HG03460 (cell line): ENCODE data around the gene SPEN.
"Not testable (repeated sequence)": the region's sequence is repeated elsewhere in the genome, so short reads cannot be mapped to it uniquely, and the experiment has no call there.

Experiments used
- ATAC-seq: cut with Tn5 transposase; IDR thresholded peaks from one replicate; pipeline ENCODE4 v1.9.1; 2021; ENCODE audit not compliant: unreplicated experiment

SPEN gene

DNA sequence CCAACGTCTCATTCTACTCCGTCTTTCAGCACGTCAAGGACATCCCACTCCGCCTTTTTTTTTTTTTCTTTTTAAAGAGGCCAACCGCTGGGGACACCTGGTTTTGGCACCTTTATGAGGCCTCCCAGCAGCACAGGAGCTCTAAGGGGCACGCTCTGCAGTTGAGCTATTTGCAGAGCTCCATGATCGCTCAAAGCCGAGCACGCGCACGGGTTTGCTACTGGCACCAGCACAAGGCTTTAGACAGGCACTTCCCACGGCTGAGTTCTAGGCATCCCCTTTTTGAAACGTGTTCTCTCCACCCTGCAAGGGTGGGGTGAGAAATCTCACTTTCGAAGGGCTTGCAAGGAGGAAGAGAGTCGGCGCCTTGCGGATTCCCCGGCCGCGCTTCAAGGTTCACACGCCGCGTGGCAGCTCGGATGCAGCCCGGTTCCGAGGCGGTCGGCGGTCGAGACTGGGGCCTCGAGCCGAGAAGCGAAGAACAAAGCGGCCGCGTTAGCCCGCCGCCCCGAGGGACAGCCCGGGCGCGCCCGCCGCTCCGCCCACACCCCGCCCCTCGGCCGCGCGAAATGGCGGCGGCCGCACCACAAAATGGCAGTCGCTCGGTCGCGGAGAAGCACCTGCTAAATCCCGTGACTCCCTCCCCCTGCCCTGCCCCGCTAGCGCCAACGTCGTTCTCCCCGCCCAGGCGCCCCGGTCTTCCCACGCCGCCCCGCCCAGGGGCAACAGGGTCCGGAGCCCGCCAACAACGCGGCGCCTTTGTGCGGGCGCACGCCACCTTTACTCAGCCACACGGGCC lies 12.9 kb upstream of the SPEN start:
- ATAC-seq = peak; percentile 37

- peak; percentile 3 for ATAC-seq
Observed at GRCh38 chr1:15835205-15835740, 12.2 kb upstream of the SPEN start.

DNA sequence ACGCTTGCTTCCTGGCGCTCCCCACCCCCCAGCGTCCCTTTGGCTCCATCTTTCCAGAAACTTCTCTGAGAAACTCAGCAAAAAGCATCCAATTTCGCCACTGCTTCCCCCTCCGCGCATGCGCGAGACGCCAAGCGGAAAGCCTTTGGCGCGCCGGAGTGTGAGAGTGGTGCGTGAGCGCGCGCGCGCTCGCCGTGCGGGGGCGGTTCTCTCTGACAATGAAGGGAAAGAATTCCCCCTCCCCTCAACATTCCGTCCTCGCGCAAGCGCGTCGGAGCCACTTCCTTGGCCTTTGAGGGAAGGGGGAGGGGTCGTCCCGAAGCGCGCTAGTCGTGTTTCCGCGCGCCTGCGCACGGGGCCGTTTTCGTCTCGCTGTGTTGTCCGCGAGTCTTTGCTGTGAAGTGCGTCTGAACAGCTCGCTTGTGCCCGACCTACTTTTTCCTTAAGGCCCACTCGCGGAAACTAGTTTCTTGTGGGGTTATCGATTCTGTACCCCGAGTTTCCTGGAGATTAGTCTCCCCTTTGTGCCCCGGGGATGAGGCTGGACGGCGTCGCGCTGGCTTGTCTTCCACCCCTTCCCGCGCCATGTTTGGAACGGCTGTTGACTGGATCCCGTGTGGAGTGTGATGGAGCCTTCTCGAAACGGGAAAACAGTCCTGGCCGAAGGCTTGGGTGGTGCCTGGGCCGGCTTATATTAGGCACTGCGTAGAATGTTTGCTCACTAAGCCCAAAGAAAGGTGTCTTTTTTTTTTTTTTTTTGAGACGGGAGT lies 11.6 kb upstream of the SPEN start:
- ATAC-seq = peak; percentile 38

- not testable (repeated sequence) for ATAC-seq
Observed at GRCh38 chr1:15836511-15836771, 11.1 kb upstream of the SPEN start.

GRCh38 chr1:15836772-15837669 lies 10.5 kb upstream of the SPEN start:
- no peak for ATAC-seq

GRCh38 chr1:15837931-15838330 lies 9.6 kb upstream of the SPEN start:
- no peak for ATAC-seq

DNA sequence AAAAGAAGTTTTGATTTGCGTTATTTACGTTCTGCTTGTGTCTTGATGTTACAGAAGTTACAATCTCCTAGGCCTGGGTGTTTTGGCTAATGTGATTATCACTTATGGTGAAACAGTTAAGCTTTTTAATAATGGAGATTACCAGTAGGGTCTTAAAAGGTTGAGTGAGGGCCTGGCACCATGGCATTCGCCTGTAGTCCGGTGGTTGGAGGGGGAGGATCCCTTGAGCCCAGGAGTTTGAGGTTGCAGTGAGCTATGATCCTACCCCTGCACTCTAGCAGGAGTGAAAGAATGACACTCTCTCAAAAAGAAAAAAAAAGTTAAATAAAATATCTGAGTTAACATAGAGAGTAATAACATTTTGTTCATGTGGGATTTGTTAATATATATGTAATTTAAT lies 8.8 kb upstream of the SPEN start:
- ATAC-seq = no peak

GRCh38 chr1:15843826-15844572 lies 3.5 kb upstream of the SPEN start:
- ATAC-seq = no peak

GRCh38 chr1:15846056-15846455 lies 1.5 kb upstream of the SPEN start:
- ATAC-seq = not testable (repeated sequence)

DNA sequence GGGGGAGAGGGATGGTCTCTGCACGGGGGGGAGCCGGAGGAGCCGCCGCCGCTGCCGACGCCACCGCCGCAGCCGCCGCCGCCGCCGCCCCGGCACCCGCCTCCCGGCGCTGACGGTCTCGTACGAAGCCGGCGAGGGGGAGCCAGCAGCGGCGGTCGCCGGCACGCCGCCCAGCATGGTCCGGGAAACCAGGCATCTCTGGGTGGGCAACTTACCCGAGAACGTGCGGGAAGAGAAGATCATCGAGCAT lies 311 bp downstream of the SPEN start:
- ATAC-seq = no peak

DNA sequence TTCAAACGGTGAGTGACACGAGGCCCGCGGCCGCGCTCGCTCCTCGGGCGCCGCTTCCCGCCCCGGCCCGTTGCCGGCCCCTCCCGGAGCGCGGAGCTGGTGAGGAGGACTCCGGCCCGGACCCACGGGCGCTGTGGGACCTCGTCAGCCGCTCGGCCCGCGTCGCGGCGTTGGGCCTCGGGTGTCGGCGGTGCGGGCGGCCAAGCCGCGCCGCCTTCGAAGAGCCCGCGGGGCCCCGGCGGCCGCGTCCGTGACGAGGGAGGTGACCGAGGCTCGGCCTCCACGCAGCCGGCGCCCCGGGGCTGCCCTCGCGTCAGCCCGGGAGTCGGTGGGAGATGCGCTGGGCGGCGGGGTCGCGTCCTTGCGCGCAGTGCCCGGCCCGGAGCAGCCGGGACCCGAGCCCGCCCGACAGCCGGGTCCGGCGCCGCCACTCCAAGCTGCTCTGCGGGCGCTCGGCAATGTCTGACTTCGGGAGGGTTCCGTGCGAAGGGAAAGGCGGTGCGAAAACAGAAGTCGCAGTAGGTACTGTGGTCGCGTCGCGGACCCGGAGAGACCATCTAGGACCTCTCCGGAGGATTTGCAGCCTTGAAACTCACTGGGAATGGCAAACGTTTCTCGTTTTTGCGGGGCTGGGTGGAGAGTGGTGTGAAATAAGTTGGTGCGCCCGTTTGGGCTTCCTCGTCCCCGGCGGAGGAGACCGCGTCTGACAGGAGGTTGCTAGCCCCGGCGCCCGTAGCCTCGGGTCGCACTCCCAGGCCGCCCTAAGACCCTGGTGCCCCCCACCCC lies 829 bp downstream of the SPEN start:
- peak; percentile 6 for ATAC-seq

DNA sequence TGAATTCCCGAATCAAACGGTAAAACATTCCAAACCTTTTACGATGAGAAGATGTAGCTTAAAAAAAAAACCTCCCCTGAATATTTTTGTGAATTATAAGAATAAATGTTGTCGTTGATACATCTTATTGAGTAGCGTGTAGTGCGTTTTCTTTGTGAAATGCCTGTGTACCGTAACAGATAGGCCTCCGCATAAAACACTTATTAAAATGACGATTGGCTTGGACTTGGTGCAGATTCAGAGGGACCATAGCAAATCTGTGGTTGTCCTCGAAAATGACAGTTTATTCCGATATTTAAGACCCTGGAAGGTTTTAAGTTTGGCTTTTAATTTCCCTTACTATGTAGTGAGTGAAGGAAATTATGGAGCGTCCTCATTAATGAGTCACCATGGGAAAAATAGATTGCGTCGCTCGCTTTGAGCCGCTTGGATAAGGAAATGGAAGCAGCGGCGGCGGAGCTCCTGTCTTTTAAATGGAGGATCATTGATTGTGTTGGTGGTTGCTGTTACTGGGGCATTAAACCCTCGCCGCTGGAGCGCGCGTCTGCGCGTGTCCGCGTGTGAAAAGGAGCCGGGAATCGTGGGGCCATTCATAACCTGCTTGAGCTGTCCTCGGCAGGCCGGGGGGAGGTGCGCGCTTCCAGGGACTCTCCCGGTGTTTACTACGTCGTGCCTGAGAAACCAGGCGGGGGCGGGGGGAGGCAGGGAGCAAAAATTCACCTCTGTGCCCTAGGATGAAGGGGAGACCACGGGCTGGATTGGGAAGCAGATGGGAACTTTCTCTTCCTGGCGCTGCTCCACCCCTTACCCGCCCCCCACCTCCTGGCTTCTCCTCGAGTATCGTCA lies 1.6 kb downstream of the SPEN start:
- ATAC-seq = no peak

DNA sequence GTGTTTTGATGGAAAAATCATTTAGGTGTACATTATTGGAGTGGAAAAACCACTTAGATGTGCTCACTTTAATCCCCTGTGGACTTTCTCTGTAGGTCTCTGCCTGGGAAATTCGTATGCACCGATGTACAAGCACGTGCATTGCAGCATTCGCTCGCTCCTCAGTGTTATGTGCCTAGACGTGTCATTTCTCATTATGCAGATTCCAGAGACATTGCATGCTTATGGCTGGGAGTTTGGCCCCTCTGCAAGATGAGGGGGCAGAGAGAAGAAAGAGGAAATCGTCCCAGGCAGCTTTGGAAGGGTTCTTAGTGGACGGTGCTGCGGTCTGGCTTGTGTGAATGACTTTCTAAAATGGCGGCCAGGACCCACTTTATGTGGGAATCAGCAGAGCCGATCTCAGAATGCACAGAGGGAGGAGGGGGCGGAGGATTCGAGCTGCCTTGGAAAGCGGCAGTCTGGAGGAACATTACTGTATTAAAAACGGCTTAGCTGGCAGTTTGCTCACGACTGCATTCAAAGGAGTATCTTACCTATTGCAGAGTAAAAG lies 2.3 kb downstream of the SPEN start:
- ATAC-seq = no peak

DNA sequence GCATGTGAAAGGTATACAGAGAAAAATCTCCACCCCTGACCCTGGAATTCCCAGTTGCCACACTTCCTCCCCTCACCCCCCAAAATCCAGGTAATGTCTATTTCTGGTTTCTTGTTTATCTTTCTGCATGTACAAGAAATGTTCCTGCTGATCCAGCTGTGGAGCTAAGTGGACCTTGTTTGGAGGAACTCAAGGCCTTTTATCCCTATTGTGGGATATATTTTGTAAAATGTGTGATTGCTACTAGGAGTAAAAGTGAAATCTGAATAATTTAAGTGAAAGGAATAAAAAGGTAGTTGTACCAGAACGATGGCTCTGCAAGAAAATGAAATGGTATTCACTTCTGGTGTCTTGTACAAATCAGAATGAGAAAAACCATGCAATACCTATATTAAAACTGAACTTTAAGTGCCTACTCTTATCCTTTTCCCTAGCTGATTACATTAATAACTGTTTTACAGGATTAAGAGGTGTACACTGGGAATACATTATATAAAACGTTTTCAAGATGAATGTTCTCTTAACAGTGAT lies 3.0 kb downstream of the SPEN start:
- no peak for ATAC-seq

DNA sequence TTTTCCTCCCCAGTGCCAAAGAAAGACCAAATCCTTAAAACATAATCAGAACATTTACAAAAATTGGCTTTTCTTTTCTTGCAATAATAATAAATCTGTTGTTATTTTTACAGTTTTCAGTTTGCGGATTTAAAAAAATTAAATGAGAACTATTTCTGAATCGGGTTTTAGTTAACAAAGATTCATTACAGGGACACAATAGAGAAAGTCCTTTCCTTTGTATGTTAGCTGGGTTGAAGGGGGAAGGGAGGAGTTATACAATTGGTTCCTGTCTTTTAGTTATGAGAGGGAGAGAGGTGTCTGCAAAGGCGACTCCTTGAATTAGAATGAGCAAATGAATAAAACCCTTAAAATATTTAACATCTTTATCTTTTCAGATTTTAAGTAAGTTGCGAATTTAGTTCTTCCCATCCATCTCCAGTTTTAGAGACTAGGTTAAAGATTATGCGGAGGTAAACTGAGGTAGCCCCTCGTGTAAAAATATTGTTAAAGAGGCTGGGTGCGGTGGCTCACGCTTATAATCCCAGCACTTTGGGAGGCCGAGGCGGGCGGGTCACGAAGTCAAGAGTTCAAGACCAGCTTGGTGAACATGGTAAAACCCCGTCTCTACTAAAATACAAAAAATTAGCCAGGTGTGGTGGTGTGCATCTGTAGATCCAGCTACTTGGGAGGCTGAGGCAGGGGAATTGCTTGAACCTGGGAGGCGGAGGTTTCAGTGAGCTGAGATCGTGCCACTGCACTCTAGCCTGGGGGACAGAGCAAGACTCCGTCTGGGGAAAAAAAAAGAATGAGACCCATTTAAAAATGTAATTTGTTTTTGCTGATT lies 3.9 kb downstream of the SPEN start:
- no peak for ATAC-seq

GRCh38 chr1:15852036-15852827 lies 4.7 kb downstream of the SPEN start:
- no peak for ATAC-seq

- no peak for ATAC-seq
Observed at GRCh38 chr1:15852828-15853302, 5.4 kb downstream of the SPEN start.
